Sigmoid colon (tissue), 4 donors: ENCODE results near the gene EPAS1.

ENCODE experiments used
- EP300 ChIP-seq, 4 donors: sonication (generic); formaldehyde crosslinking; IDR thresholded peaks; one replicate each; pipeline ENCODE4 v1.6.1; 2017; ENCODE audit warnings: antibody characterized with exemption in 4 of 4
- POLR2A ChIP-seq, 2 donors: fragments of 450-650 bp; IDR thresholded peaks; one replicate each; pipeline ENCODE4 v1.6.1; 2016; ENCODE audit warnings: antibody characterized with exemption in 2 of 2, mild to moderate bottlenecking in 2 of 2, moderate library complexity in 2 of 2
- POLR2AphosphoS5 ChIP-seq, 4 donors: sonication (generic); formaldehyde crosslinking; IDR thresholded peaks; one replicate each; pipeline ENCODE4 v1.6.1; 2017; ENCODE audit warnings: antibody characterized with exemption in 4 of 4
- TF ChIP-seq, protein P1 (sequence below), 4 experiments: fragments of 450-650 bp in 3 of 4; fragments of 200-600 bp in 1 of 4; IDR thresholded peaks; one replicate each; pipeline ENCODE4 v1.5.1; 2016 to 2019; ENCODE audit warnings: antibody characterized with exemption in 4 of 4, mild to moderate bottlenecking in 3 of 4, moderate library complexity in 2 of 4

DNA sequence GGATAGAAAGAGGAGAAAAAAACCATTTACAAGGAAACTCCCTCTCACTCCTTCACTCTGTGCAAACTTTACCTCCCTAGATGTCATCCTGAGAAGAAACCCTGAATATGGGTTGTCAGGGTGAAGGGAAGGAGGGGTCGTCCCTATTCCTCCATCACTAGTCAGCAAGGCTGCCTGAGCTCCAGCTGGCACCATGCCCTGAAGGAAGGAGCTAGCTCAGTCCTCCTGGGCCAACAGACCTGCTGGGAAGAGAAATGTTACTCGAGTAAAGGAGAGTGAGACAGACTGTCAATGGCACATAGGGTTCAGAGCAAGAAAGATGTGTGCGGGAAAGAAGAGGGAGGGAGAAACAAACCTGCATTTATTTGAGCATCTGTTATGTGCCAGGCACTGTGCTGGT is 18.3 kb upstream of the EPAS1 start:
- TF ChIP-seq, protein P1, sequence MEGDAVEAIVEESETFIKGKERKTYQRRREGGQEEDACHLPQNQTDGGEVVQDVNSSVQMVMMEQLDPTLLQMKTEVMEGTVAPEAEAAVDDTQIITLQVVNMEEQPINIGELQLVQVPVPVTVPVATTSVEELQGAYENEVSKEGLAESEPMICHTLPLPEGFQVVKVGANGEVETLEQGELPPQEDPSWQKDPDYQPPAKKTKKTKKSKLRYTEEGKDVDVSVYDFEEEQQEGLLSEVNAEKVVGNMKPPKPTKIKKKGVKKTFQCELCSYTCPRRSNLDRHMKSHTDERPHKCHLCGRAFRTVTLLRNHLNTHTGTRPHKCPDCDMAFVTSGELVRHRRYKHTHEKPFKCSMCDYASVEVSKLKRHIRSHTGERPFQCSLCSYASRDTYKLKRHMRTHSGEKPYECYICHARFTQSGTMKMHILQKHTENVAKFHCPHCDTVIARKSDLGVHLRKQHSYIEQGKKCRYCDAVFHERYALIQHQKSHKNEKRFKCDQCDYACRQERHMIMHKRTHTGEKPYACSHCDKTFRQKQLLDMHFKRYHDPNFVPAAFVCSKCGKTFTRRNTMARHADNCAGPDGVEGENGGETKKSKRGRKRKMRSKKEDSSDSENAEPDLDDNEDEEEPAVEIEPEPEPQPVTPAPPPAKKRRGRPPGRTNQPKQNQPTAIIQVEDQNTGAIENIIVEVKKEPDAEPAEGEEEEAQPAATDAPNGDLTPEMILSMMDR (IDR thresholded peaks at IDR 0.05), result no peak
- TF ChIP-seq POLR2A (IDR thresholded peaks at IDR 0.05) (no peak), POLR2AphosphoS5 (IDR thresholded peaks at IDR 0.05) (no peak), EP300 (IDR thresholded peaks at IDR 0.05) (no peak)
